ENCODE measurements around the gene USP32.

GRCh38 chr17:60435244-60436167 lies 43.6 kb upstream of the USP32 start:
- TF ChIP-seq POLR2A (IDR thresholded peaks at IDR 0.05) (no peak), CTCF (IDR thresholded peaks at IDR 0.05) (peak; percentile 65 to 96 (median 90))
